Thyroid gland (tissue), 4 donors: ENCODE results near the gene WDFY4. TPM values are rescaled to one million over a fixed set of nuclear protein-coding genes. Genes with fewer than 3 reads are reported as not detected.

Experiments used
- DNase-seq, 2 donors: peaks; one replicate each; pipeline ENCODE4 v3.0.0-alpha.2; 2019
- H3K27ac ChIP-seq, 3 donors: fragments of 200-600 bp; sonication (generic); 1 replicate in 2 of 3; 2 replicates in 1 of 3; pipeline ENCODE4 v1.5.1; 2016 to 2019; ENCODE audit warnings: mild to moderate bottlenecking in 1 of 3, moderate library complexity in 1 of 3
- H3K27me3 ChIP-seq: fragments of 200-600 bp; sonication (generic); one replicate; pipeline ENCODE4 v1.5.1; 2019
- H3K36me3 ChIP-seq, 2 donors: fragments of 200-600 bp; sonication (generic); one replicate each; pipeline ENCODE4 v1.5.1; 2016 to 2019
- H3K4me1 ChIP-seq, 2 donors: fragments of 200-600 bp; sonication (generic); one replicate each; pipeline ENCODE4 v1.5.1; 2017 to 2019
- H3K4me3 ChIP-seq, 3 donors: fragments of 200-600 bp; sonication (generic); replicated peaks in 1 of 3; 1 replicate in 2 of 3; 2 replicates in 1 of 3; pipeline ENCODE4 v1.5.1; 2016; ENCODE audit warnings: mild to moderate bottlenecking in 1 of 3
- H3K9me3 ChIP-seq: fragments of 200-600 bp; sonication (generic); one replicate; pipeline ENCODE4 v1.5.1; 2017
- POLR2A ChIP-seq, 2 donors: fragments of 450-650 bp; IDR thresholded peaks; one replicate each; pipeline ENCODE4 v1.6.1; 2017; ENCODE audit warnings: antibody characterized with exemption in 2 of 2, mild to moderate bottlenecking in 2 of 2, moderate library complexity in 1 of 2
- WGBS, 2 donors: methylation state at CpG; one replicate each; pipeline ENCODE4 v1.1.5; 2017; 5-methylcytosine and 5-hydroxymethylcytosine counted together
- intact Hi-C: fragments of 100-400 bp; cut with DNase I; formaldehyde crosslinking; loops from one replicate; pipeline ENCODE4 v1.15.1; 2023
- total RNA-seq, 4 donors: library from RNA; depleted of rRNA; stranded (reverse); fragments of >200 nt; gene quantifications; one replicate each; pipeline ENCODE4 v1.2.3, GENCODE V29; 2016
- TF ChIP-seq, protein P1 (sequence below), 6 experiments: fragments of 200-600 bp in 3 of 6; fragments of 450-650 bp in 3 of 6; sonication (generic) in 3 of 6; IDR thresholded peaks; one replicate each; pipeline ENCODE4 v1.5.1; 2016 to 2019; ENCODE audit warnings: antibody characterized with exemption in 6 of 6, mild to moderate bottlenecking in 2 of 6, inconsistent platforms in 1 of 6, moderate library complexity in 1 of 6

WDFY4 gene
- total RNA-seq, 4 donors from 2014 or later, result 1.0 to 3.5 (median 1.2) TPM

DNA sequence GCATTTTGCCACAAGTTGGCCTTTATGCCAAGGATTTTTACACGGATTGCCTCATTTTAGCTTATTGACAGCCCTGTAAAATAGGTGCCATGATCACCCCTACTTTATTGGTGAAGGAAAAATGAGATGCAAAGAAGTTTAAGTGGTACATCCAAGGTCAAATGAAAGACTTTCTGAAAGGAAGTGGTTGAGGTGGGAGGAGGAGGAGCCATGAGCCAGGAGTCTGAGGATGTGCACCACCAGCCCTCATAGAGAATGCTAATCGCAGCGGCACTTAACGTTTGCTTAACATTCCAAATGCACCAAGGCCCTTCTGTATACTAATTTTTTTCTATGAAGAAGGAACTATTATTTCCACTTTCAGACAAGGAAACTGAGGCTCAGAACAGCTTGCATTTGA, 286.0 kb downstream of the WDFY4 start:
- intact Hi-C loops, result no loop called here
- Histone ChIP-seq H3K27me3 (no peaks in the 10 kb centered on the region), H3K9me3 (no peaks in the 10 kb centered on the region), H3K4me1 (no peaks in the 10 kb centered on the region), H3K4me3 (no peak overlapping the region), H3K27ac (no peak overlapping the region), H3K36me3 (no peaks in the 10 kb centered on the region)
- DNase-seq, result no peak
- TF ChIP-seq POLR2A (IDR thresholded peaks at IDR 0.05), result no peak
- TF ChIP-seq, protein P1, sequence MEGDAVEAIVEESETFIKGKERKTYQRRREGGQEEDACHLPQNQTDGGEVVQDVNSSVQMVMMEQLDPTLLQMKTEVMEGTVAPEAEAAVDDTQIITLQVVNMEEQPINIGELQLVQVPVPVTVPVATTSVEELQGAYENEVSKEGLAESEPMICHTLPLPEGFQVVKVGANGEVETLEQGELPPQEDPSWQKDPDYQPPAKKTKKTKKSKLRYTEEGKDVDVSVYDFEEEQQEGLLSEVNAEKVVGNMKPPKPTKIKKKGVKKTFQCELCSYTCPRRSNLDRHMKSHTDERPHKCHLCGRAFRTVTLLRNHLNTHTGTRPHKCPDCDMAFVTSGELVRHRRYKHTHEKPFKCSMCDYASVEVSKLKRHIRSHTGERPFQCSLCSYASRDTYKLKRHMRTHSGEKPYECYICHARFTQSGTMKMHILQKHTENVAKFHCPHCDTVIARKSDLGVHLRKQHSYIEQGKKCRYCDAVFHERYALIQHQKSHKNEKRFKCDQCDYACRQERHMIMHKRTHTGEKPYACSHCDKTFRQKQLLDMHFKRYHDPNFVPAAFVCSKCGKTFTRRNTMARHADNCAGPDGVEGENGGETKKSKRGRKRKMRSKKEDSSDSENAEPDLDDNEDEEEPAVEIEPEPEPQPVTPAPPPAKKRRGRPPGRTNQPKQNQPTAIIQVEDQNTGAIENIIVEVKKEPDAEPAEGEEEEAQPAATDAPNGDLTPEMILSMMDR (IDR thresholded peaks at IDR 0.05), result no peak
- WGBS, 2 donors, result 91 to 94% methylated on average over 4 of the region's 4 CpGs

DNA sequence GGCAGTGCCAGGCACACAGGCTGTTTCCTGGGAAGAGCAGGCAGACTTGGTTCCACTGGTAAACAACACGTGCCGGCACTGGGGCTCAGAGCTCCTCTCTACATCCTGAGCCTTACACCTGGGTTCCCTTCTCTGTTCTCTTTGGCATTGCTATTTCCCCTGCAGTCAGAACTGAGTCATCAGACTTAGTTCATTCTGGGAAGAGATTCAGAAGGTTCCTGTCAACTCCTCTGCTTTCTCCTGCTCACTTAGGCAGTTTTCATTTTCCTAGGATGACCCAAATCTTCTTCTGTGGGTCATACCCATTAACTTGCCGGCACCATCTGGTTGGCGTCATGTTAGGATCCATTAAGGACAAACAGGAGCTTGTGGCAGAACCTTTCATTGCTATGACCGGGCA, 288.4 kb downstream of the WDFY4 start:
- 77 to 92% methylated on average over 5 of the region's 5 CpGs for WGBS, 2 donors
- intact Hi-C loops, result no loop called here
- Histone ChIP-seq H3K9me3 (no peaks in the 10 kb centered on the region), H3K4me3 (no peak overlapping the region), H3K27ac (no peak overlapping the region), H3K27me3 (no peaks in the 10 kb centered on the region), H3K36me3 (no peaks in the 10 kb centered on the region), H3K4me1 (no peaks in the 10 kb centered on the region)
- DNase-seq, result no peak
- no peak for TF ChIP-seq POLR2A (IDR thresholded peaks at IDR 0.05)
- TF ChIP-seq, protein P1 (IDR thresholded peaks at IDR 0.05), result no peak

DNA sequence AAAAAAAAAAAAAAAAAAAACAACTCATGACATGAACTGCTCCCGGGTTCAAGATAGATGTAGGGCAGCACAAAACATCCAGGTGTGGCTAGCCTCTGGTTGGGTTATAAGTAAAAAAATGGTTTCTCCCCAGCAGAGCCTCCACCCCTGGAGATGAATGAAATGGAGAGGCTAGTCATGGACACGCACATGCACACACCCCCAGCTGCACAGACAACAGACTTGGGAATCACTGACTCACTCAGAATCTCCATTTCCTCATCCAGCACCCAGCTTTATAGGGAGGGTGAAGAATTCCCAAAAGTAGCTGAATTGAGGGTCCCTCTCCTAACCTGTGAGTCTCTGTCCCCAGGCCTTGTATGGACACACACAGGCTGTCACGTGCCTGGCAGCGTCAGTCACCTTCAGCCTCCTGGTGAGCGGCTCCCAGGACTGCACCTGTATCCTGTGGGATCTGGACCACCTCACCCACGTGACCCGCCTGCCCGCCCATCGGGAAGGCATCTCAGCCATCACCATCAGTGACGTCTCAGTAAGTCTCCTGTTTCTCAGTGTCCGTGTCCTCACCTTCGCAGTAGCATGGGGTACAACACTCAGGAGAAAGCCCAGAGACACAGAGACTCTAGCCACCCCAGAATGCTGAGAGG, 290.0 kb downstream of the WDFY4 start:
- Histone ChIP-seq H3K27ac (no peak overlapping the region), H3K36me3 (no peaks in the 10 kb centered on the region), H3K4me1 (no peaks in the 10 kb centered on the region), H3K9me3 (no peaks in the 10 kb centered on the region), H3K4me3 (no peak overlapping the region), H3K27me3 (no peaks in the 10 kb centered on the region)
- intact Hi-C loops, result no loop called here
- no peak for DNase-seq
- TF ChIP-seq, protein P1 (IDR thresholded peaks at IDR 0.05), result no peak
- no peak for TF ChIP-seq POLR2A (IDR thresholded peaks at IDR 0.05)
- 89 to 92% methylated on average over 12 of the region's 12 CpGs for WGBS, 2 donors

DNA sequence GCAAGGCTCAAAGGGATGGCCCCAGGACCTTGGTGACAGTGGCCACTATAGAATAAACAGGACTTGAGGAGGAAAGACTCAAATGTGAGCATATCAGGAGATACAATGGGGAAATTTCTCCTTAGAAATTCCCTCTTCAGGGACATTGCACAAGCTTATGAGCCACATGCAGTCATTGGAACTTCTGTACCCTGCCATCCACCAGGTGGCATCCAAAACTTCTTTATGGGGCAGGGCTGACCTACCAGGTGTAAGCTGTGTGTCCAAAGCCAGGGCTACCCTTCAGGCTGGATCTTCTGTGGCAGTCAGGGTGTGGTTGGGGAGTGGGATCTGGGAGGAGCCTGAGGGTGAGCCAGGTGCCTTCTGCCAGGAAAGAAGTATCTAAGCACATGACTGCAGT, 291.5 kb downstream of the WDFY4 start:
- Histone ChIP-seq H3K9me3 (no peaks in the 10 kb centered on the region), H3K27me3 (no peaks in the 10 kb centered on the region)
- intact Hi-C loops, result no loop called here

DNA sequence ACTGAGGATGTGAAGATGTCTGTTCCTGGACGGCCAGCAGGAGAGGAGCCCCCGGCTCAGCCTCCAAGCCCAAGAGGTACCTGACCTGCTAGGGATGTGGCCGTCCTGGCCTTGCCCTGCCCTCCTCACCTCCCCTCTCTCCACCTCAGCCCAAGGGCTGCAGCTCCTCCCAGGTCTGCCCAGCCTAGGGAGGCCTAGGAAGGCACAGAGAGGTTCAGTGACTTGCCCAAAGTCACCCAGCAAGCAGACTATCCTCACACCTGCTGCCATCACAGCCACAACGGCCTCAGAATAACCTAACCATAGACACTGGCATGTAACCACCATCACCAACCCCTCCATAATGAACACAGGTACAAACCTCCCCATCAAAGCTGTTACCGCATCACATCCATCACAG, 293.6 kb downstream of the WDFY4 start:
- H3K27ac ChIP-seq, result no peak overlapping the region
- intact Hi-C loops, result no loop called here
- DNase-seq, result no peak
- no peaks in the 10 kb centered on the region for H3K27me3 ChIP-seq
- H3K4me1 ChIP-seq, result peaks cover 0 to 16% of the 10 kb centered on the region in 2 donors
- WGBS, 2 donors, result 83 to 98% methylated on average over 5 of the region's 5 CpGs
- no peaks in the 10 kb centered on the region for H3K36me3 ChIP-seq
- no peaks in the 10 kb centered on the region for H3K9me3 ChIP-seq
- no peak overlapping the region for H3K4me3 ChIP-seq
- TF ChIP-seq POLR2A (IDR thresholded peaks at IDR 0.05), result no peak
- TF ChIP-seq, protein P1 (IDR thresholded peaks at IDR 0.05), result no peak

More for the DNA sequence above, 291.5 kb downstream of the WDFY4 start:
- peaks cover 0 to 2% of the 10 kb centered on the region in 2 donors for H3K4me1 ChIP-seq
- TF ChIP-seq, protein P1 (IDR thresholded peaks at IDR 0.05), result peak in 5 of 6 experiments; percentile 15 to 59 (median 49)
- TF ChIP-seq POLR2A (IDR thresholded peaks at IDR 0.05), result no peak
- no peak overlapping the region for H3K4me3 ChIP-seq
- no peaks in the 10 kb centered on the region for H3K36me3 ChIP-seq
- DNase-seq, result peak; percentile 64 to 65
- H3K27ac ChIP-seq, result no peak overlapping the region
